Epidermal melanocyte (primary cell): ENCODE results near the gene RBM6.
"Not testable (repeated sequence)": the region's sequence is repeated elsewhere in the genome, so short reads cannot be mapped to it uniquely, and the experiment has no call there.

Experiments
- DNase-seq: peaks from one replicate; pipeline ENCODE4 v3.0.0; 2011; ENCODE audit warnings: low spot score; ENCODE audit not compliant: insufficient read length

The RBM6 gene

DNA sequence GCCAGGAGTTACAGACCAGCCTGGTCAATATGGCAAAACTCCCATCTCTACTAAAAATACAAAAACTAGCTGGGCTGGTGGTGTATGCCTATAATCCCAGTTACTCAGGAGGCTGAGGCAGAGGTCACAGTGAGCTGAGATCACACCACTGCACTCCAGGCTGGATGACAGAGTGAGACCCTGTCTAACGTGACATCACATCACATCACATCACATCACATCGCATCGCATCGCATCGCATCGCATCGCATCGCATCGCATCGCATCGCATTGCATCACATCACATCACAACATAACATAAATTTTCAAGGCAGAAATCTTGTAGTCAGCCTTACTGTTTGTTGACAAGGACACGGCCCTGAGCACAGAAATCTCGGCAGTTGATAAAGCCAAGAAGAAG is 44.4 kb downstream of the RBM6 start:
- DNase-seq = no peak

DNA sequence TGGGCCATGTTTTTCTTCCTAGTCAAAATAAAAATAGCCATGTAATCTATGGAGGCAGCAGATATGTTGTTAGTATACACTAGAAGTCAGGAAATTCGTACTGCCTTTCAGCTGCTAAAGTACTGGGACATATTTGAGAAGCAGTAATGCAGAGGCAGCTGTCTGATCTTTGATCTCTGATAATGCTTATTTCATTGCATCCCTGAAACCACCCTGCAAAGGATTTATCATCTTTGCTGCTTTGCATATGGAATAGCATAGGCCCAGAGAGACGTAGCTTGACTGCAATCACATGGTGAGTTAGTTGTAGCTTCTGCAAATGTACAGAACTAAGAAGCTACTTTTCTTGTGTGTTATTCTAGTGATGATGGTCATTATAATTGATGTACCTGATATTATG is 52.4 kb downstream of the RBM6 start:
- DNase-seq = no peak

DNA sequence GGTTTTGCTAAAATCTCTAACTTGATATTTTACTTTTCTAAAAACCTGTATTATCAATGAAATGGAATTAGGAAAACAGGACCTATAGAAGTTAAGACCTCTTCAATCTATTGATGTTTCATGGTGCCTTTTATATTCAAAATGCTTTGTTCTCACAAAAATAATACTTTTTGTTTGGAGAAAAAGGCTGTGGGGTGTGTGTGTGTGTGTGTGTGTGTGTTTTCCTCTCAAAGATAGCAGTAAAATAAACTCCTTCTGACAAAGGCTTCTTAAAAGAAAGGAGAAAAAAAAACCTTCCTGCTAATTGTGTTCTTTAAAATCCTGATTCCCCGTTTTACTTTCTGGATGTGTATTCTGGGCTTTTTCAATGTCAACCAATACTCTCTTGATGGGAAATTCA is 54.5 kb downstream of the RBM6 start:
- no peak for DNase-seq

DNA sequence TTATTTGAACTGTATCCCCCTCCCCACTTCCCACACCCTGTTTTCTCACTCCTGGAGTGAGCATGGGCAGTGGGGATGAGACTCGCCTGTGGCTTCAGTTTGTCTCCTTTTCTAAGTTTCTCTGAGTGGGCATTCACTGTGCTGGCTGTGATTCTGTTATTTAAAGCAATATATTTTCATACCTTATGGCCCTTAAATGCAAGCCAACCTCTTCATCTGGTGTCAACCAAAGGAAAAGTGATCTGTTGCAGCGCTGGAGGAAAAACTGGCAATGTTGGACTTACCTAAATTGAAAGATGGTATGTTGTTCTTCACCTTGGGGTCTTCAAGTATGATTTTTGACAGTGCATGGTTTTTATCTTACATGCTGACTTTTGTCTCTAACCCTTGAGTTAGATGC is 56.1 kb downstream of the RBM6 start:
- no peak for DNase-seq

DNA sequence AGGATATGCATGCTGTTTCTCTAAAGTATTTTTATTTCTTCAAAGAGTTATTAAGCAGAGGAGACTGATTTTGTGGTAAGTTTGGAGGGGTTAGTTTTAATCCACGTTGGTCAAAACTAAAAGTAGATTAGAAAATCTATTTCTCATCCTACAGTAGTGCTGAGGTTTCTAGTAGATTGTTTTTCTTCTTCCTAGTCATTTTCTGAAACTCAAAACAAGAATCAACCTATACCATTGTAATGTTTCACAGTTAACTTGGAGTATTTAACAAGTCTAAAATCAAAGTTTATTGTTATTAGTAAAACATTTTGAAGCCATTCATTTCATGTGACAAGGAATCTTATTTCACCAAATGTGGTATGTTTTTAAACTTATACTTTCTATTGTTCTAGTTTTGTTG is 57.9 kb downstream of the RBM6 start:
- DNase-seq = no peak

DNA sequence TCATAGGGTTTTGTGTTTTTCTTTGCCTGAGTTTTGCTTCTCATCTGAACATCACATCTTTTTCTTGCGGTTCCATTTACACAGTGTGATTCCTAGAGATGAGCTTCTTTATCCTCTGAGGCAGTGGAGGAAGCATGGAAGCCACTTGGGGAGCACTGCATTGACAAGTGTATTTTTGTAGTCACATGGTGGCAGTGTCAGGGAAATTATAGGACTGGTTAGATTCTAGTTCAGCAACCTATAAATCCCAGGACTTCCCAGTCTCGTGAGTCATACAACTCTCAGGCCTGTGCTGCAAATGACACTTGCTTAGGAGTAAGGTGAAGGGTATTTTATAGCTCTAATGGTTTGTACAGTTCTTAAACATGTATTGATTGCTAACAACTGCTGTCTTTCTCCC is 58.4 kb downstream of the RBM6 start:
- no peak for DNase-seq

DNA sequence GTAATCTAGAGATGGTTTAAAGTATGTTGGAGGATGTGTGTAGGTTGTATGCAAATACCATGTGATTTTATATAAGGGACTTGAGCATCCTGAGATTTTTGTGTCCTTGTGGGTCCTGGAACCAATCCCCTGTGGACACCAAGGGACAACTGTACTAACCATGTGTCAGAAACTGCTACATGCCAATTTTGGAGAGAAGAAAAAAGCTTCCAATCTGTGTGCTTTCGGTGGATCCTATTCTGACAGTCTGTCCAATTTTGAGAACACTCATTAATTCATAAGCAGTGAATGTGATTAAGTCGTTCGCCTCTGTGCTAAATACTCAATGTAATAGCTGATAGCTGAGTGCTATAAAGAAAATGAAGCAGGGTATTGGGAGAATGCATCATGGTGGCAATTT is 61.6 kb downstream of the RBM6 start:
- no peak for DNase-seq

DNA sequence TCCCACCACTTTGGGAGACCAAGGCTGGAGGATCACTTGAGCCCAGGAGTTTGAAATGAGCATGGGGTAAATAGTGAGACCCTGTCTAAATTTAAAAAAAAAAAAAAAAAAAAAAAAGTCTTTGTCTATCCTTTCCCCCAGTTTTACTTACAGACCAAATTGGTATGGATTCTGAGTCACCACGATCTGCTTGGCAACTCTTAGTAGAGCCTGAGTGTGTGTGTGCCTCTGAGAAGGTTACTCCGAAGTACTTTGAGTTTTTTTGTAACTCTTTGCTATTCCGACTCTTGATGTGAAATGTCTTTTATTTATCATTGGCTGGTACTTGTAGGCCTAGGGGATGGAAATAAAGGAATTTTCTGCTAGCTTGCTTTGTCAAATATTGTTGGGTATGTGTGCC is 63.3 kb downstream of the RBM6 start:
- DNase-seq = no peak

DNA sequence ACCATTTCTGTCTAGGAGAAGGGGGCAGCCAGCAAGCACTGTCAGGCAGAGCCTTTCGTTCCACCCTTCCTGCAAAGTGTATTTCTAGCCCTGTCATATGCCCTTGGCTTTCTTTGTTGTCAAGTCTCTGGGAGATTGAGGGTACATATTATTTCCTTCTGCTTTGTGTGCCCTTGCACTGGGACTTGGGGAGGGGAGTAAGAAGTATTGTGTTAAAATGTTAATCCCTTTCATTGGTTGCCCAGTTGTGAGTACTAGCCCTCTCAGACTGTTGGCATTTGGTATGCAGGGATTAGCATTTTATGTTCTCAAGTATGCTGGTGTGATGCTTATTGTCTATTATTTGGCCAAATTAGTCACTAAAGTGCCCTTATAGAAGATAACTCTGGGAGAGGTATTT is 63.9 kb downstream of the RBM6 start:
- DNase-seq = no peak

DNA sequence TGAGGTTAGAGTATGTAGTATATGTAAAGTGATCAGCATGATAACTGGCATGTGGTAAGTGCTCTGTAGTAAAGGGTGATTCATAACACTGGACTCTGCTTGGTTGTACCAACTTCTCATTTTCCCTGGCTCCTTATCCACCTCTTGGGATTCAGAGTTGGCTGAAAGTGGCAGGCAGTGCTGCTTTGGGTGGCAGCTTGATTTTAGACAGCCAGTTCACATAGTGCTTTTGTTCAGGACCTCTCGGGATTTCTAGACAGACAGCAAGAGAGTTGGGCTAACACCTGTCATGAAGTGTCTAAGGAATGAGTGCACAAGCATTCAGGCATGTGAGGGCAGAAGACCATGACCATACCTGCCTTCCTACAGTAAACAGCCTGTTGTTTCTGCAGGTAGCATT is 69.0 kb downstream of the RBM6 start:
- no peak for DNase-seq

DNA sequence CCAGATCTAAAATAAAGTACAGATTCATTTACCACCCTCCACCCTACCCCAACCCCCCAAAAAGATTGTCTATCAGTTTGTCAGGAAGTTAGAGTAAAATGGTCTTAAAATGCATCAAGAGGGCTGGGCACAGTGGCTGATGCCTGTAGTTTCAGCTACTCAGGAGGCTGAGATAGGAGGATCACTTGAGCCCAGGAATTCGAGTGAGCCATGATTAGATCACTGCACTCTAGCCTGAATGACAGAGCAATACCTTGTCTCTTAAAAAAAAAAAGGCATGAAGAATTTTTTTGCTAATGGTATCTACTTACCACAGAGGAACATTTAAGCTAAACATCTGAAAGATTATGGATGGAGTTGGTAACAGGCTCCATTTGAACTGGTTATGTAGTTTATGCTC is 71.0 kb downstream of the RBM6 start:
- no peak for DNase-seq

DNA sequence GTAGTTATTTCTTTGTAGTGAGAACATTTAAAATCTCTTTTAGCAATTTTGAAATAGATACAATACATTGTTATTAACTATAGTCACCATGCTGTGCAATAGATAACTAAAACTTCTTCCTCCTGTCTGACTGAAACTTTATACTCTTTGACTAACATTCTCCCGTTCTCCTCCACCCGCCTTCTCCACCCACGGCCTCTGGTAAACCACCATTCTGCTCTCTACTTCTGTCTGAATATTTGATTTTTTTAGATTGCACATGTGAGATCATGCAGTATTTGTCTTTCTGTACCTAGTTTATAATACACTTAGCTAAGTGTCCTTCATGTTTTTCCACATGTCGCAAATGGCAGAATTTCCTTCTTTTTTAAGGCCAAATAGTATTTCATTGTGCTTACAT is 76.0 kb downstream of the RBM6 start:
- DNase-seq = no peak

DNA sequence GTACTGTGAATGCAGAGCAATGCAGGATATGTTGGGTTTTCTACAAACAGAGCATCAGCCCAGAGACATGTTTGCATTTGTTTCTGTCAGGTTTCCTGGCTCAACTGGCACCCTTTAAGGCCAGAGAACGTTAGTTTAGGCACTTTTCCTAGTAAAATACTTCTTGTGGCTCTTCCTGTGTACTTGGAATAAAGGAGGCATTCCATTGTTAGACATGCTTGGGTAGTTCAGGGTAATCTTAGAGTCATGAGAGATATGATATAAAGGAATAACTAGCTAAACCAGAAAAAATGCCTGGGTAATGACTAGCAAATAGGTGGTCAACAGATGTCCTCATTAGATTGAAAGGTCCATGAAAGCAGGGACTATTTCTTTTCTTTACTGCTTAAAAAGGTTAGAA is 88.4 kb downstream of the RBM6 start:
- DNase-seq = no peak

DNA sequence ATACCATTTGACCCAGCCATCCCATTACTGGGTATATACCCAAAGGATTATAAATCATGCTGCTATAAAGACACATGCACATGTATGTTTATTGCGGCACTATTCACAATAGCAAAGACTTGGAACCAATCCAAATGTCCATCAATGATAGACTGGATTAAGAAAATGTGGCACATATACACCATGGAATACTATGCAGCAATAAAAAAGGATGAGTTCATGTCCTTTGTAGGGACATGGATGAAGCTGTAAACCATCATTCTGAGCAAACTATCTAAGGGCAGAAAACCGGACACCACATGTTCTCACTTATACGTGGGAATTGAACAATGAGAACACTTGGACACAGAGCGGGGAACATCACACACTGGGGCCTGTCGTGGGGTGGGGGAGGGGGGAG is 91.3 kb downstream of the RBM6 start:
- not testable (repeated sequence) for DNase-seq

DNA sequence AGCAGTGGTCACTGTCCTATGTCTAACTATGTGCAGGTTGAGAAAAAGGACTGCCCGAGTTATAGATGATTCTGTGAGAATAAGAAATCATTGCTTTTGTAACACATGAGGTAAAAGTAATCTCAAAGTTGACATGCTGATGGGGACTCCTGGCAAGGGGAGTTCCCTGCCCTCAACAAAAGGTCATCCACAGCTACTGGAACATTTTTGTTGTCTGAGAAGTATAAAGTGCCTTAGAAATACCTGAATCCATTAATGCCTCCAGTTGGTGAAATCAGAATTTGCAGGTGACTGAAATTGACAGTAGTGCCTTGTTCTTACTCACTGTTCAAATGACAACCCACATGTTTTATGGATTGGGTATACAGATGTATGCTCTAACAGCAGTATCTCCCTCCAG is 105.0 kb downstream of the RBM6 start:
- no peak for DNase-seq

DNA sequence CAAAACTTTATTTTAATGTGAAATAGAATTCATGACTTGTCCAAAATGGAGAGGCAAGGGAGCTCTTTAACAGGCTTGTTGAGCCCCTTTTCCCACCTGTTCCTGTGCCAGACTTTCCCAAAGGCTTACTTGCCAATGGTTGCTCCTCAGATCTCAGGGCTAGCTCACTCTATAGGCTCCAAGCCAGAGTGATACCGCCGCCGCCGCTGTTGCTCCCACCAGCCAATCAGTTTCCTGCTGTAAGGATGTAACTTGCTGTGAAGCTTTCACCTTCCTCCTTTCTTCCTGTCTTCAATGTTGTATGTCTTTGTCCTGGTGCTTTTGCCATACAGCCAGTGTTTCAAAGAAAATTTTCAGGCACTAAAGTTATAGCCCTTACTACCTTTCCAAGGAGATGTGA is 107.5 kb downstream of the RBM6 start:
- no peak for DNase-seq

DNA sequence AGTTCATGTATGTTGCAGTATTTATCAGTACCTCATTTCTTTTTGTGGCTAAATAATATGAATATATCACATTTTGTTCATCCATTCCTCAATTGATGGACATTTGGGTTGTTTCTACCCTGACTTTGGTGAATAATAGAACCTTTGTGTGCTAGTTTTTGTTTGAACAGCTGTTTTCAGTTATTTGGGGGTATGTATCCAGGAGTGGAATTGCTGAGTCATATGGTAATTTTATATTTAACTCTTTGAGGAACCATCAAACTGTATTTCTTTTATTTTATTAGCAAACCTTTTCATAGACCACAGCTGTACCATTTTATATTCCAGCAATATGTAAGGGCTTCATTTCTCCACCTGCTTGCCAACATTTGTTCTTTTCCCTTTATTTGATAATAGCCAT is 110.4 kb downstream of the RBM6 start:
- peak; percentile 62 for DNase-seq

DNA sequence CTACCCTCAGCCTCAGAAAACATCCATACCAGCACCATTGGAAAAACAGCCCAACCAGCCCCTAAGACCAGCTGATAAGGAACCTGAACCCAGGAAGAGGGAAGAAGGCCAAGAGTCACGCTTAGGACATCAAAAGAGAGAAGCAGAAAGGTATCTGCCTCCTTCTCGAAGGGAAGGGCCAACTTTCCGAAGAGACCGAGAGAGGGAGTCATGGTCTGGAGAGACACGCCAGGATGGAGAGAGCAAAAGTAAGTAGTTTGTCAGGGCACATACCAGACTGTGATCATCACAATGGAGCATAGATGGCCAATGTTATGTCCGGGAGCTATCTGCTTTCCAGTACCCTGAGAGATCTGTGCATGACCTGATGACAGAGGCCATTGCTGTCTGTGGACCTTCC is 117.8 kb downstream of the RBM6 start:
- DNase-seq = no peak

DNA sequence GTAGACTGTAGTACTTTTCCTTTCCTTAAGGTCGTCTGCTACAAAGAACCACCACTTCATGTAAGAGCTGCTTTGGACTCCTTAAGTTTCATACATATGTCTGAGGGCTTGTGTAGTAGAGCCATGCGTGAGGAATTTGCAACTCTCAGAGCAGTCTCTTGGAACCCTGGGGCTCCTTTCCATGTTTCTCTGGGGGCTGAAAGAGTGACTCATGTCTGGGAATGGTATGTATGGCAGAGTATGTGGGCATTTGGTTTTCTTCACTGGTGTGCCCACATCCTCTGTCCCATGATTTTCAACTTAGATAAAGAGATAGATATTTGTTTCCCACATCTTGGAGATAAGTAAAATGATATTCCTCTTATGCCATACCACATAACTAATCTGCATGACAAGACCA is 128.2 kb downstream of the RBM6 start:
- peak; percentile 52 for DNase-seq

DNA sequence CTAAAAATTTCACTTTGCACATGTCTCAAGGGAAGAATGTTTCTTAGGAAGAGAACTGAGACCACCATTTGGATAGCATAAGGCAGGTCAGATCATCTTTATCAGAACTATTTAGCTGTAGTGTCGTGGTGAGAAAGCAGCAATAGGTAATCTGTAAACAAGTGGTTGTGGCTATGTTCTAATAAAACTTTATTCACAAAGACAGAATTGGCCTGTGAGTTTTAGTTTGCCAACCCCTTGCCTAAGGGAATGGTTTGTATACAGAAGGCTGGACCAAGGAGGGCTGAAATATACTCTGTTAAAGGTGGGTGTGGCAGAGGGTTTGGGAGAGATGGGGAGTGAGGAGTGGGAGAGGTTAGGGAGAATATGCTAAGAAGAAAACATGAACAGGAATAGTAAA is 138.1 kb downstream of the RBM6 start:
- no peak for DNase-seq

DNA sequence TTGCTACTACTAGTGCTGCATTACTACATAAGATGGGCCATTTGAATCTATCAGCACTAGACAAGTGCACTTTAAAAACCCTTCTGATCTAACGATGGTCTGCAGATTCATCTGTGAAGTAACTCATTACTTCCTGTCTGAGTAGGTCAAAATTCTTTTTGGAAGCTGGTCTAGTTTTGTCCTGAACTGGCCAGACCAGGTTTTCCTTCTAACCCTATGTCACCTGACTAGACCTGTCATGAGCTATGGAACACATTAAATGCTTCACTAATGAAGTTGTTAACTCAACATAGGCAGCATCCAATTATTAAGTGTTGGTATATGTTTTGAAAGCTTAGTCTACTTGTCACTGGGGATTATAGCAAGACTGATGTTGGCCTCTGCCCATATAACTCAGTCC is 138.7 kb downstream of the RBM6 start:
- no peak for DNase-seq

DNA sequence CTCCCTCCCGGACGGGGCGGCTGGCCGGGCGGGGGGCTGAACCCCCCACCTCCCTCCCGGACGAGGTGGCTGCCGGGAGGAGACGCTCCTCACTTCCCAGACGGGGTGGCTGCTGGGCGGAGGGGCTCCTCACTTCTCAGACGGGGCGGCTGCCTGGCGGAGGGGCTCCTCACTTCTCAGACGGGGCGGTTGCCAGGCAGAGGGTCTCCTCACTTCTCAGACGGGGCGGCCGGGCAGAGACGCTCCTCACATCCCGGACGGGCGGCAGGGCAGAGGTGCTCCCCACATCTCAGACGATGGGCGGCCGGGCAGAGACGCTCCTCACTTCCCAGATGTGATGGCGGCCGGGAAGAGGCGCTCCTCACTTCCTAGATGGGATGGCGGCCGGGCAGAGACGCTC is 145.0 kb downstream of the RBM6 start:
- not testable (repeated sequence) for DNase-seq

DNA sequence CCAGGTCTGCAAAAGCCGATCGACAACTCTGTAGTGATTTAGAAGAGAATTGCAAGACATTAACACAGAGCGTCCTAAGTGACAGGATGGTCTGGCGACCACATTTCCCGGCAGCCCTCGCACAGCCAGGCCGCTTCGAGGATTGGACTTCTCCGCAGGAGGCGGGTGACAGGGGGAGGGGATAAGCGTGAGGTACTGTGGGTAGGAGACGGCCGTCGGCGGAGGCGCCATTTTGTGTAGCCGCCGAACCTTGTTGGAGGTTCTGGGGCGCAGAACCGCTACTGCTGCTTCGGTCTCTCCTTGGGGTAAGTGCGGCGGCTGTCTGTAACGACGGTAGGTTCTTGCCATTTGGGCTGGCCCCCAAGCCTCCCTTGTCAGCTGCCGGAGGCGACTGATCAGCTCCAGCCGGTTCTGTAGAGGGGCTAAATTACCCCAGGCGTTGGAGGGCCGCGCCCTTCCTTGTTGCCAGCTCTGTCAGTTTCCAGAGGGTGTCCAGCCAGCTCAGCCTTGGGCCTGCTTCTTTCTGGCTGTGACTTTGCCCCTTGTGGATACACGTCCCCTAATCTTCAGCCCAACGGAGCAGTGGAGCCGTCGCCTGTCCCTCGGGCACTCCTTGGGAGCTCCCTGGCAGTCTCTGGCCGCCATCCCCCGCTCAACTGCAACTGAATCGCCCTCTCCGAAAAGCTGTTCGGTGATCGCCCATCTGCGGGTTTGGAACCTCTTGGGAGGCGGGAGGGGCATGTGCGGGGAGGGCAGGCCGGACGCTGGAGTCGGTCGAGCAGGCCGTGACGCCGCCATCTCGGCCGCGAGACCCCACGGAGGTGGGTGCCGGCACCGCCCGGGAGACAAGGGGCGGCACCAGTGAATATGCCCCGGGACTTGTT is 149.0 kb downstream of the RBM6 start, which contains the start of gene RBM5:
Gene RBM5, plus strand, starts transcription at position 195 of the 884 bp plus-strand sequence. CDS start 1,516 bp downstream, outside the sequence.
- DNase-seq = peak; percentile 99

DNA sequence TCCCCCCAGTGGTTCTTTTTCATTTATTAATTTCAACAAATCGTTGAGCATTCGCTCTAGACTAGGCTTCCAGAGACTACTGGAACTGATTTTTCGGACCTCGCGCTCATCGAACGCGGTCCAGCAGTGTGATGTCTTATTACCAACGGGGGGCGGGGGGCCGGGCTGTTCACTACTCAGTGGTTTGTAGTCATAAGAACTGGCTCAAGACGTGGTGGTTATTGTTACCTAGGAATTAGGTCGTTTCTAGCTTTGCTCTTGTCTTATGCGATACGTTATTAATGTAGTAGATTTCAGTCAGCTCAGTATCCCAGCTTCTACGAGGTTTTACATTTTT is 149.6 kb downstream of the RBM6 start:
- no peak for DNase-seq
